GM12875 (cell line): Measurements from ENCODE around the gene LDHAL6A.

Experiments used
- H3K4me3 ChIP-seq: one replicate; pipeline ENCODE4 v1.5.1; 2011; ENCODE audit warnings: low read depth, low read length, control low read depth
- TF ChIP-seq, protein P1 (sequence below): IDR thresholded peaks from 2 replicates; pipeline ENCODE4 v1.5.1; 2011; ENCODE audit warnings: low read depth, mild to moderate bottlenecking, control low read depth, inconsistent platforms, low read length, moderate library complexity, borderline replicate concordance; ENCODE audit not compliant: insufficient read depth

Gene LDHAL6A

DNA sequence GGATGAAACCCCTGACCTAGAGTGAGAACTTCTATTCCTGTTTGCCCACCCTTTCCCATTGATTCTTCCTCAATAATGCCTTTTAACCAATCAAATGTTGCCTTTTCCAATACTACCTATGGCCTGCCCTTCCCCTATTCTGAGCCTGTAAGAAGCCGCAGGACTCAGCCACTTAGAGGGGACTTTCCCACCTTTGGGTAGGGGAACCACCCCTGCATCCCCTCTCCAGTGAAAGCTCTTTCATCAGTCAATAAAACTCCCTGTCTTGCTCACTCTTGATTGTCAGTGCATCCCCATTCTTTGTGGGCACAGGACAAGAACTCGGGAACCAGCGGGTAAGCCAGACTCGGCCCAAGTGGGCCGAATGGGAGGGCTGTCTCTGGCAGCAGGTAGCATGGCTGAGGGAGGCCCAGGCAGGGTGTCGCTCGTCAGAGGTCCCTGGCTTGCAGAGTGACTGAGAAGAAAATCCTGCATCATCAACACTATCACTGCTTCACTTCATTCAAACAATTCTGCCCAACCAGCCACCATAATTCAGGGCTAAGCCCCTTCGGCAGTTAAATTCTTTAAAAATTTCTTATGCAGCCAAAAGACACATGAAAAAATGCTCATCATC lies 30.4 kb downstream of the LDHAL6A start:
- H3K4me3 ChIP-seq = no peak overlapping the region
- TF ChIP-seq, protein P1, sequence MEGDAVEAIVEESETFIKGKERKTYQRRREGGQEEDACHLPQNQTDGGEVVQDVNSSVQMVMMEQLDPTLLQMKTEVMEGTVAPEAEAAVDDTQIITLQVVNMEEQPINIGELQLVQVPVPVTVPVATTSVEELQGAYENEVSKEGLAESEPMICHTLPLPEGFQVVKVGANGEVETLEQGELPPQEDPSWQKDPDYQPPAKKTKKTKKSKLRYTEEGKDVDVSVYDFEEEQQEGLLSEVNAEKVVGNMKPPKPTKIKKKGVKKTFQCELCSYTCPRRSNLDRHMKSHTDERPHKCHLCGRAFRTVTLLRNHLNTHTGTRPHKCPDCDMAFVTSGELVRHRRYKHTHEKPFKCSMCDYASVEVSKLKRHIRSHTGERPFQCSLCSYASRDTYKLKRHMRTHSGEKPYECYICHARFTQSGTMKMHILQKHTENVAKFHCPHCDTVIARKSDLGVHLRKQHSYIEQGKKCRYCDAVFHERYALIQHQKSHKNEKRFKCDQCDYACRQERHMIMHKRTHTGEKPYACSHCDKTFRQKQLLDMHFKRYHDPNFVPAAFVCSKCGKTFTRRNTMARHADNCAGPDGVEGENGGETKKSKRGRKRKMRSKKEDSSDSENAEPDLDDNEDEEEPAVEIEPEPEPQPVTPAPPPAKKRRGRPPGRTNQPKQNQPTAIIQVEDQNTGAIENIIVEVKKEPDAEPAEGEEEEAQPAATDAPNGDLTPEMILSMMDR = no peak

DNA sequence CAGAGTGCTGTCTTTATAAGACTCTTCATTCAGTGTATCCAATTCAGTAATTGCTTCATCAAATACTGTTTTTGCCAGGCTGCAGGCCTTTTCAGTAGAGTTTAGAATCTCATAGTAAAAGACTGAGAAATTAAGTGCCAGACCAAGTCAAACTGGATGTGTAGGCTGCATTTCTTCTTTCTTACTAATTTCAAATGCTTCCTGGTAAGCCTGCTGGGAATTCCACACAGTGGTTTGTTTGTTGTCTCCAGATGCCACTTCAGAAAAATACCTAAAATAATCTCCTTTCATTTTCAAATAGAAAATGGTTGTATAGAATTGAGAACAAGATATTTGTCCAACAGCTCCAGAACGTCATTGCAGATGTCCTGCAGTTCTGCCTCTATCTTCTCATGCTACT lies 34.7 kb downstream of the LDHAL6A start:
- TF ChIP-seq, protein P1 = no peak
- H3K4me3 ChIP-seq = no peak overlapping the region

DNA sequence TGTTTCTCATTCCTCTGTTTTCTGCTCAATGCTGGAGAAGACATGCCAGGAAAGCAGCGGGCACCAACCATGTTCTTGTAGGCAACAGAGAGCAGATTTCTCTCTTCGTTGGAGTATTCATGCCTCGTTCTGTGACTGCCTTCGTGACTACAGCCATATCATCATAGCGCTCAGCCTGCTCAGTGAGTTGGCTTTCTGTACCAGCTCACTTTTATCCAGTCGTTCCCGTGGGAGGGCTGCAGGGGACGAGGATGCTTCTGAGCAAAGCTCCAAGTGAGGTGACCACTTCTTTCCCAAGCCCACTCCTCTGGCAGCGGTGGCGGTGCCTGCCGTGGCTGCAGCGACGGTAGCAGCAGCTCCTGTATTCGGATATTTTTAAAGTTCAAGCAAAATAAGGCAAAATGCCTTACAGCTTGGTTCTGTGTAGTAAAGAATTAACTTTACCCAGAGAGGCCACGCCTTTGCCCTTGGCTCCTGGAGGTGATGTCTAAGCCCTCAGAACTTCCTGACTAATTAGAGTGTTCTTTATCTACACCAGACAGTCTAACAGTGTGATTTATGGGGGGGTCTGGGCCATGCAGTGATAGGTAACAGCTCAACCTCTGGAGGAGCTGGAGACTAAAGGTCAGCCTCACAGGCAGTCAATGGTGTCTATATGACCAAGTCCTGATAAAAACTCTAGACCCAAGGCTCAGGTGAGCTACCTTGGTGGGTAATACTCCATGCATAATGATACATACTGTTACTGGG lies 35.3 kb downstream of the LDHAL6A start:
- TF ChIP-seq, protein P1 = no peak
- no peak overlapping the region for H3K4me3 ChIP-seq

DNA sequence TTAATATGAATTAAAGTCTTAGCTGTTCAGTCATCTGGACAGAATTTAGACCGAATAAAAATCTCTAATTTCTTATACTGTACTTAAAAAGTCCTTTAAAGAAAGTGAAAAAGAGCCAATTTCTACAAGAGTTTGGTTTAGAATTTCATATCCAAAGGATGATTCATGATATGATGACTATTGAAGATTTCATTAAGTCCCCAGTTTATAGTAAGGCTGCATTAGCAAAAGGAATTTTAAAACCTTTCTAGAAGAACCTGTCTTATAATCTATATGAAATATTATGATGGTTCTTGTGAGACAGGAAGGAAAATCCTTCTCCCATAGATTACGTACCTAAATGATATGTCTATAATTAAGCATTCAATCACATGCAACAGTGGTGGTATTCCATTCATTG lies 36.3 kb downstream of the LDHAL6A start:
- TF ChIP-seq, protein P1 = no peak

DNA sequence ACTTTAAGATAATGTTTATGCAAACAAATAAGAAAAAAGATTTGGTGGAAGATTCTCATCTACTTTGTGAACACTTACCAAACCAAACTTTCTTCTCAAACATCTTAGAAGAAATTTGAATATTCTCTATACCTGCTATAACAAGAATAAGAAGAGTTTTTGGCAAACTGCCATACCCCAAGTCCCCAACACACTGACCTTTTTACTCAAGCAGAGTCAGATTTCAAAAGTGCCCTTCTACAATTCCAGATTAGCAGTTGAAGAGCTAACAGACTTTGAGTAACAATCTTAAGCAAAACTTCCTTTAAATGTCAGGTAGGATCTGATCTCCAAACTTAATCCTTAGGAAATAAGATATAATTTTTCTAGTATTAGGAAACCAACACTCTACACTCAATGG lies 37.2 kb downstream of the LDHAL6A start:
- H3K4me3 ChIP-seq = no peak overlapping the region
- TF ChIP-seq, protein P1 = no peak

More for the DNA sequence above, 36.3 kb downstream of the LDHAL6A start:
- H3K4me3 ChIP-seq = no peak overlapping the region

DNA sequence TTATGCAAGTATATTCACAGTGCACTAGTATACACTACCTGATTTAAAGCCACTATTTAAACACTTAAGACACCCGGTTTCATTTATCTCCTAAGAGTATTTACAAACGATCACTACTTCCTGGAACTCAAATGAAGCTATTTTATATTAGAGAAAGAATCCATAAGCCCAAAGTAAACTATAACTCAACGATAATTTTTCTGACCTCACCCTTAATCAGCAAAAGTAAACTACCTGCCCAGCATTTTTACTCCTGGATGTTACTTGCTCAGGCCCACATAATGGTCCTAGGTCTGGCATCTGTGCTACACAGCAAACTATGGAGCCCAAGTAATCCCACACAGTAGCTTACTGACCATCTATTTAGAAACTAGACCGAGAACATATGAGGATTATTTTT lies 37.7 kb downstream of the LDHAL6A start:
- no peak overlapping the region for H3K4me3 ChIP-seq
- TF ChIP-seq, protein P1 = no peak

DNA sequence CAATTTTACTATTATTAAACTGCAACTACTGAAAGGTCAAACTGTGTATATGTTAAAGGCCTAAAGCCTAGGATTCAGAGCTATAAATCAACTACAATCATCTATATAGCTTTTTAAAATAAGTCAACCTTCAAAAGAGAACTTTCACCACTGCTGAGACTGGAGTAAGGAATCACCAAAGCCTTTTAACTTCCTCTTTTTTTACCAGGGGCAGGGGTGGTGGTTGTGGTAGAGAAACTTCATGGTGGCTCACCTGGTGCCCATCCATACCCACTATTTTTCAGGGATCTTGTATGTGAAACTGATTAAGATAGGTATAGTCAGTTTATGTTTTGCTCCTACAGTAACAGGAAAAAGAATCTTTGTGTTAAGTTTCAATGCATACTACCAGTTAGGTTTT lies 39.6 kb downstream of the LDHAL6A start:
- H3K4me3 ChIP-seq = no peak overlapping the region
- TF ChIP-seq, protein P1 = no peak
